ENCODE measurements around the gene CPNE1. TPM values are rescaled to one million over a fixed set of nuclear protein-coding genes. Genes with fewer than 3 reads are reported as not detected.

CPNE1 gene
- total RNA-seq, 3 donors from 2014 or later, result 41.1 to 135 (median 117) TPM

DNA sequence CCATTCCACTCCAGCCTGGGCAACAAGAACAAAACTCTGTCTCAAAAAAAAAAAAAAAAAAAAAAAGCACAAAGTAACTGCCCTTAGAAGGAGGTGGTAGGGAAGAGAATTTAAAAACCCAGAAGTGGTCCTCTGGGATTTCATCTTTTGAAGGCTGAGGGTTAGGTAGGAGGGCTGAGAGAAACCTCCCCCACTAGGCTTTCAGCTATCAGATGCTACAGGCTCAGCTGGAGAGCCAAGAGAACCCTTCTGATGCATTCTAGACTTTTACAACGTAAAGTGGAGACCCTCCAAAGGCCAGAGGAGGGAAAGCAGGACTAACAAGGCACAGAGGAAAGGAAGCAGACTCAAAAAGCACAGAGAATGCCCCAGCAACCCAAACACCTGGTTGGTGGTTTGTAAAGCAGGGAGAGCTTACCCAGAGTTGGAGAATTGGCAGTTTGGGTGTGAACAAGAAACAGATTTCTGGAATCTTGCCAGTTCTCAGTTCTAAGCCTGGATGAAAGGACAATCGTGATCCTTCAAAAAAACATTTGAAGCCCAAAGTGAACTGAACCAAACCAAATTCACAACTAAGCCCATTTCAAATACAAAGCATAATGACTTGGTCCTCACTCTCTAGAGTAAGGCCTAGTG is 72.2 kb downstream of the CPNE1 start:
- Histone ChIP-seq H3K36me3 (no peaks in the 10 kb centered on the region), H3K4me1 (no peaks in the 10 kb centered on the region), H3K4me3 (no peak overlapping the region), H3K27ac (no peak overlapping the region), H3K9me3 (no peaks in the 10 kb centered on the region), H3K27me3 (no peaks in the 10 kb centered on the region)
- DNase-seq (ENCODE audit: low spot score in 2 of 2), result no peak
- intact Hi-C loops (cut with DNase I; ENCODE audit: low total_unique reads), result no loop called here
- TF ChIP-seq POLR2A (IDR thresholded peaks at IDR 0.05), result no peak
- TF ChIP-seq, protein P1, sequence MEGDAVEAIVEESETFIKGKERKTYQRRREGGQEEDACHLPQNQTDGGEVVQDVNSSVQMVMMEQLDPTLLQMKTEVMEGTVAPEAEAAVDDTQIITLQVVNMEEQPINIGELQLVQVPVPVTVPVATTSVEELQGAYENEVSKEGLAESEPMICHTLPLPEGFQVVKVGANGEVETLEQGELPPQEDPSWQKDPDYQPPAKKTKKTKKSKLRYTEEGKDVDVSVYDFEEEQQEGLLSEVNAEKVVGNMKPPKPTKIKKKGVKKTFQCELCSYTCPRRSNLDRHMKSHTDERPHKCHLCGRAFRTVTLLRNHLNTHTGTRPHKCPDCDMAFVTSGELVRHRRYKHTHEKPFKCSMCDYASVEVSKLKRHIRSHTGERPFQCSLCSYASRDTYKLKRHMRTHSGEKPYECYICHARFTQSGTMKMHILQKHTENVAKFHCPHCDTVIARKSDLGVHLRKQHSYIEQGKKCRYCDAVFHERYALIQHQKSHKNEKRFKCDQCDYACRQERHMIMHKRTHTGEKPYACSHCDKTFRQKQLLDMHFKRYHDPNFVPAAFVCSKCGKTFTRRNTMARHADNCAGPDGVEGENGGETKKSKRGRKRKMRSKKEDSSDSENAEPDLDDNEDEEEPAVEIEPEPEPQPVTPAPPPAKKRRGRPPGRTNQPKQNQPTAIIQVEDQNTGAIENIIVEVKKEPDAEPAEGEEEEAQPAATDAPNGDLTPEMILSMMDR (IDR thresholded peaks at IDR 0.05), result no peak
- TF ChIP-seq POLR2AphosphoS5 (IDR thresholded peaks at IDR 0.05), result no peak

DNA sequence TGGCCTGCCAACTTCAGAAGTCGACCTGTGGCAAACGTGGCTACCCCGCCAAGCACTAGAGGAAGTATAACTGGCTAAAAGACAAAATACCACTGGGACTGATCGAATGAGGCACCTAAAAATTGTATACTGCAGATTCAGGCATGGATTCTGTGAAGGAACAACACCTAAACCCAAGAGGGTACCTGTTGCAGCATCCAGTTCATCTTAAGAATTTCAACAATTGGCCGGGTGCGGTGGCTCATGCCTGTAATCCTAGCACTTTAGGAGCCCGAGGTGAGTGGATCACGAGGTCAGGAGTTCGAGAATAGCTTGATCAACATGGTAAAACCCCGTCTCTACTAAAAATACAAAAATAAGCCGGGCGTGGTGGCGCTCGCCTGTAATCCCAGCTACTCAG is 76.3 kb downstream of the CPNE1 start:
- H3K9me3 ChIP-seq, result no peaks in the 10 kb centered on the region
- no peaks in the 10 kb centered on the region for H3K4me1 ChIP-seq
- no peak for DNase-seq (ENCODE audit: low spot score in 2 of 2)
- no peak overlapping the region for H3K27ac ChIP-seq
- TF ChIP-seq POLR2AphosphoS5 (IDR thresholded peaks at IDR 0.05) (no peak), POLR2A (IDR thresholded peaks at IDR 0.05) (no peak)
- H3K4me3 ChIP-seq, result no peak overlapping the region
- intact Hi-C loops (cut with DNase I; ENCODE audit: low total_unique reads), result no loop called here
- H3K36me3 ChIP-seq, result no peaks in the 10 kb centered on the region
- no peaks in the 10 kb centered on the region for H3K27me3 ChIP-seq

DNA sequence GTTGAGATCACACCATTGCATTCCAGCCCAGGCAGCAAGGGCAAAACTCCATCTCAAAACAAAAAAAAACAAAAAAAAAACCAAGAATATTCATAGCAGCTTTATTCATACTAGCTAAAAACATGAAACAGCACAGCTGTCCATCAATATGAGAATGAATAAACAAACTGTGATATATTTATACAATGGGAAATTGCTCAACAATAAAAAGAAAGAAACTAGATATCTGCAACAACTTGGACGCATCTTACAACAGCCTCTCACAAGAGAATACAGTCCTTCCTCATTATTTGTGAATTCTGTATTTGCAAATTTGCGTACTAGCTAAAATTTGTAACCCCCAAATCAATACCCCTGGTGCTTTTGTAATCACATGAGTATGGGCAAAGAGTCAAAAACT is 77.3 kb downstream of the CPNE1 start:
- DNase-seq (ENCODE audit: low spot score in 2 of 2), result no peak
- Histone ChIP-seq H3K36me3 (no peaks in the 10 kb centered on the region), H3K4me1 (no peaks in the 10 kb centered on the region), H3K27me3 (no peaks in the 10 kb centered on the region), H3K27ac (no peak overlapping the region), H3K4me3 (no peak overlapping the region), H3K9me3 (no peaks in the 10 kb centered on the region)
- intact Hi-C loops (cut with DNase I; ENCODE audit: low total_unique reads), result no loop called here
- TF ChIP-seq POLR2A (IDR thresholded peaks at IDR 0.05) (no peak), POLR2AphosphoS5 (IDR thresholded peaks at IDR 0.05) (no peak)
- TF ChIP-seq, protein P1 (IDR thresholded peaks at IDR 0.05), result no peak

DNA sequence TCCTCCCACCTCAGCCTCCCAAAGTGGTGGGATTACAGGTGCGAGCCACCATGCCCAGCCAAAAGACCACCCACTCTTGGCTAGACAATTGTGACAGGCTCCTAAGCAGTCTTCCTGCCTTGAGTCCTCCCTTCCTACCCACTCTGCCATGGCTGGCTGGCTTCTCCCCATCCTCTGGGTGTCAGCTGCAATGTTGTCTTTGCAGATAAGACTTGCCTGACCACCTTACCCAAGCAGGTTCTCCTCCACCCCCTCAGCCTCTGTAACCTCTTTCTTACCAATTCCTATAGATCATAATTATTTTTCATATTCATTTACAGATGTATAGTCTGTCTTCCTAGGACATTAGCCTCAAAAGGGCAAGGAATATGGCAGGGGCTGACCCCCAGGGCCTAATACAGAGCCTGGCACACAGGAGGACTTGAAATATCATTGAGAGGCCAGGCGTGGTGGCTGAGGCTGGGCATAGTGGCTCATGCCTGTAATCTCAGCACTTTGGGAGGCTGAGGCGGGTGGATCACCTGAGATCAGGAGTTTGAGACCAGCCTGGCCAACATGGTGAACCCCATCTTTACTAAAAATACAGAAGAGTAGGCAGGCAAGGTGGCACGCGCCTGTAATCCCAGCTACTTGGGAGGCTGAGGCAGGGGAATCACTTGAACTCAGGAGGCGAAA is 77.8 kb downstream of the CPNE1 start:
- peaks cover 0 to 2% of the 10 kb centered on the region in 2 donors for H3K9me3 ChIP-seq
- TF ChIP-seq, protein P1 (IDR thresholded peaks at IDR 0.05), result no peak
- TF ChIP-seq POLR2AphosphoS5 (IDR thresholded peaks at IDR 0.05), result no peak
- TF ChIP-seq POLR2A (IDR thresholded peaks at IDR 0.05), result no peak
- H3K4me1 ChIP-seq, result no peaks in the 10 kb centered on the region

DNA sequence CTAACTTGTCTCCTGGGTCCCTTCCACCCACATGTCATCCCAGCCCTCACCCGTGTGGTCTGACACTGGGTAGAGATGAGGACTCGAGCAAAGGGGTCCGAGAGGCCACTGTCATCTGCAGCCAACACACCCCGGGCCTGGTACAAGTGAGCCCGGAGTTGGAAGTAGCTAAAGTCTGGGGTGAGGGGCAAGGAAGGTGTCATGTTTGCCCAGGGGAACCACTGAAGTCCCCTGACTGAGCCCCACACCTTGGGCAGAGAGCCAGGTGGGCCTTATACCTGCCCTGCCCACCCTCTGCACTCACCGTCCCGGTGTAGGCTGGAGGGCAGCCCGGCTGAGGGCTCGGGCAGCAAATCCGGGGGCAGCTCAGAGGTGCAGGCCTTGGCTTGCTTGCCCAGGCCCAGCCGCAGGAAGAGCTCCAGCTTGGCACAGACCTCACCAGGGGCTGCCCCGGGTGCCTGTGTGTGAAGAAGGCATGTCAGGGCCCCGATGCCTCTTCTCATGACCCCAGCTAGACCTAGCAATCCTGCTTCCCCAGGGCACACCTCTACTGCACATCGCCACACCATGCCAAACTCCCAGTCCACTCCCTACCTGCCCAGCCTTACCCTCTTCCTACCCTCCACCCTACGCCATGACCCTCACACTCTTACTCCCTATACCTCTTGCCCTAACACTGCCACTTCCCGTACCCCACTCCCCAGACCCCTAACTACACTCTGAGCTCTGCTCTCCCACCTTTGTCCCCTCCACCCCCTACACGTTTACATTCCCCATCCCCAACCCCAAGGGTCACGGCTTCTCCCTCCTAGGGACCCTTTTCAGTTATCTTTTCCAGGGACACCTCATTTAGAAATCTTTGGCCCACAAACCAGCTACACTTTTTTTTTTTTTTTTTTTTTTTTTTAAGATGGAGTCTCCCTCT is 80.8 kb downstream of the CPNE1 start:
- no peak for DNase-seq (ENCODE audit: low spot score in 2 of 2)
- intact Hi-C loops (cut with DNase I; ENCODE audit: low total_unique reads), result no loop called here
- TF ChIP-seq POLR2AphosphoS5 (IDR thresholded peaks at IDR 0.05), result no peak
- no peak for TF ChIP-seq POLR2A (IDR thresholded peaks at IDR 0.05)
- TF ChIP-seq, protein P1 (IDR thresholded peaks at IDR 0.05), result no peak

More for the DNA sequence above, 77.8 kb downstream of the CPNE1 start:
- Histone ChIP-seq H3K36me3 (no peaks in the 10 kb centered on the region), H3K4me3 (no peak overlapping the region), H3K27ac (no peak overlapping the region), H3K27me3 (no peaks in the 10 kb centered on the region)
- DNase-seq (ENCODE audit: low spot score in 2 of 2), result peak in 1 of 2 donors; percentile 7
- intact Hi-C loops (cut with DNase I; ENCODE audit: low total_unique reads), result no loop called here

More for the DNA sequence above, 80.8 kb downstream of the CPNE1 start:
- H3K27ac ChIP-seq, result no peak overlapping the region
- H3K4me1 ChIP-seq, result no peaks in the 10 kb centered on the region
- H3K9me3 ChIP-seq, result peaks cover 0 to 7% of the 10 kb centered on the region in 2 donors
- no peak overlapping the region for H3K4me3 ChIP-seq
- no peaks in the 10 kb centered on the region for H3K36me3 ChIP-seq
- H3K27me3 ChIP-seq, result no peaks in the 10 kb centered on the region
